Mucosa of descending colon (tissue), 3 donors: ENCODE results near the gene ABCB4. TPM values are rescaled to one million over a fixed set of nuclear protein-coding genes. Genes with fewer than 3 reads are reported as not detected.

Experiments
- ATAC-seq: fragments of 200-7000 bp; cut with Tn5 transposase; one replicate; pipeline ENCODE4 v1.9.1; 2020; ENCODE audit warnings: mild to moderate bottlenecking, moderate library complexity
- DNase-seq, 3 donors: peaks; one replicate each; pipeline ENCODE4 v3.0.0-alpha.2; 2020
- H3K36me3 ChIP-seq: fragments of 200-600 bp; one replicate; pipeline ENCODE4 v1.8.0; 2021; ENCODE audit warnings: low read depth, mild to moderate bottlenecking
- H3K4me1 ChIP-seq: fragments of 200-600 bp; one replicate; pipeline ENCODE4 v1.8.0; 2021; ENCODE audit warnings: low read depth, mild to moderate bottlenecking
- H3K4me3 ChIP-seq: fragments of 200-600 bp; one replicate; pipeline ENCODE4 v1.8.0; 2021; ENCODE audit warnings: mild to moderate bottlenecking
- H3K9me3 ChIP-seq: fragments of 200-600 bp; one replicate; pipeline ENCODE4 v1.8.0; 2021; ENCODE audit warnings: mild to moderate bottlenecking
- intact Hi-C, 2 donors: fragments of 100-400 bp; cut with DNase I in 1 of 2; cut with micrococcal nuclease in 1 of 2; formaldehyde crosslinking; loops; one replicate each; pipeline versions ENCODE4 v1.11.0 to v1.11.1; 2022; cut with DNase I, micrococcal nuclease
- total RNA-seq, 3 donors: library from RNA; stranded (reverse); fragmentation: NEBNext Ultra II Directional in 2 of 3; extraction: Animal tissue kit (Norgen Biotek cat#: 25700) in 2 of 3; gene quantifications; one replicate each; pipeline versions ENCODE4 v1.2.1 to v1.2.4, GENCODE V29; 2021 to 2023
- TF ChIP-seq, protein P1 (sequence below): fragments of 200-600 bp; IDR thresholded peaks from one replicate; pipeline ENCODE4 v1.8.0; 2022; ENCODE audit warnings: antibody characterized with exemption, mild to moderate bottlenecking
- donor health status: DM: no; HTN: no; CAD: no; lungs with moderate emphysema.
- donor health status: DM: no; HTN: no; CAD: no.
- donor health status: DM: no; HTN: yes; CAD: no.

The ABCB4 gene
- total RNA-seq, 3 donors from 2014 or later: 0.65 to 1.4 (median 1.2) TPM

- Histone ChIP-seq H3K36me3 (no peaks in the 10 kb centered on the region), H3K9me3 (no peaks in the 10 kb centered on the region), H3K4me3 (no peak overlapping the region), H3K4me1 (no peaks in the 10 kb centered on the region)
- ATAC-seq (peak; percentile 75), DNase-seq (peak in 1 of 3 donors; percentile 93)
- intact Hi-C loops: loop anchor here (1.0 to 5.0 kb wide), 2 partner anchors 105 kb away; no protein-coding TSS in a partner anchor
- TF ChIP-seq, protein P1, sequence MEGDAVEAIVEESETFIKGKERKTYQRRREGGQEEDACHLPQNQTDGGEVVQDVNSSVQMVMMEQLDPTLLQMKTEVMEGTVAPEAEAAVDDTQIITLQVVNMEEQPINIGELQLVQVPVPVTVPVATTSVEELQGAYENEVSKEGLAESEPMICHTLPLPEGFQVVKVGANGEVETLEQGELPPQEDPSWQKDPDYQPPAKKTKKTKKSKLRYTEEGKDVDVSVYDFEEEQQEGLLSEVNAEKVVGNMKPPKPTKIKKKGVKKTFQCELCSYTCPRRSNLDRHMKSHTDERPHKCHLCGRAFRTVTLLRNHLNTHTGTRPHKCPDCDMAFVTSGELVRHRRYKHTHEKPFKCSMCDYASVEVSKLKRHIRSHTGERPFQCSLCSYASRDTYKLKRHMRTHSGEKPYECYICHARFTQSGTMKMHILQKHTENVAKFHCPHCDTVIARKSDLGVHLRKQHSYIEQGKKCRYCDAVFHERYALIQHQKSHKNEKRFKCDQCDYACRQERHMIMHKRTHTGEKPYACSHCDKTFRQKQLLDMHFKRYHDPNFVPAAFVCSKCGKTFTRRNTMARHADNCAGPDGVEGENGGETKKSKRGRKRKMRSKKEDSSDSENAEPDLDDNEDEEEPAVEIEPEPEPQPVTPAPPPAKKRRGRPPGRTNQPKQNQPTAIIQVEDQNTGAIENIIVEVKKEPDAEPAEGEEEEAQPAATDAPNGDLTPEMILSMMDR: peak; percentile 17
Observed at GRCh38 chr7:87416682-87417587, 58.5 kb downstream of the ABCB4 start.

DNA sequence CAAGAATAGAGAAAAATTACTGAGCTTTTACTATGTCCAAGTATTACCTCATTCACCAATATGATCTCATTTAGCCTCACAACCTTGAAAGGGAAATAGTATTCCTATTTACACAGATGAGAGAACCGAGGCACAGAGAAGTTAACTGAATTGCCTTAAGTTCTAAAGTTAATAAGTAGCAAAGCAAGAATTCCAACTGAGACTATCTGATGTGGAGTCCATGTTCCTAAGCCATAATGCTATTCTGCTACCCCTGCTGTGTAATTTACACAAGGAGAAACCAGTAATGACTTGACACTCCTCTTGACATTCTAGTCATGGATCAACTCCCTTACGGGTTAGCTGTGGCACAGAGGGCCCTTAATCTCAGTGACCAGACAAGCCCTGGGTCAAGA is 60.7 kb downstream of the ABCB4 start:
- Histone ChIP-seq H3K4me3 (no peak overlapping the region), H3K36me3 (no peaks in the 10 kb centered on the region), H3K4me1 (no peaks in the 10 kb centered on the region), H3K9me3 (no peaks in the 10 kb centered on the region)
- ATAC-seq (no peak), DNase-seq (no peak)
- TF ChIP-seq, protein P1: no peak
- intact Hi-C loops: loop anchor here in 1 of 2 donors (5.0 kb wide), 1 partner anchor 102 kb away; no protein-coding TSS in a partner anchor

- Histone ChIP-seq H3K4me1 (no peaks in the 10 kb centered on the region), H3K9me3 (no peaks in the 10 kb centered on the region), H3K36me3 (no peaks in the 10 kb centered on the region), H3K4me3 (no peak overlapping the region)
- intact Hi-C loops: no loop called here
- TF ChIP-seq, protein P1: no peak
- ATAC-seq (peak; percentile 11), DNase-seq (peak in 1 of 3 donors; percentile 3)
Observed at GRCh38 chr7:87413951-87414793, 61.3 kb downstream of the ABCB4 start.

DNA sequence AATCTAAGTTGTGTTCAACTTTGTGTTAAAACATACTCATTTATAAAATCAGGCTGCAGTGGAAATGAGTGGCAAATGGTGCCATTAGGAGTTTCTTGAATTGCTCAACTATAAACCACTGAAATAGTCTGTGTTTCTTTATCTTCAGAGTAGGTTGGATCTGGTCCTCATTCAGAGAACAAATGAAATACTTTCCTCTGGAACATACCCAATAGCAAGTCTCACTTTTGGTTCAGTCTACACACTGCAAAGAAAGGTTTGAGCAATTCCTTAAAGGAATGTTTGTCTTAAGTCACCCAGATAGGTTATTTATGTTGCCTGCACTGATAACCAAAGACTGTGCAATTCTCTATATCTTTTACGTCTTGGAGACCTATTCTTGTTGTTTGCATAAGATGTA is 62.5 kb downstream of the ABCB4 start:
- Histone ChIP-seq H3K36me3 (no peaks in the 10 kb centered on the region), H3K4me1 (no peaks in the 10 kb centered on the region), H3K9me3 (no peaks in the 10 kb centered on the region), H3K4me3 (no peak overlapping the region)
- intact Hi-C loops: no loop called here
- TF ChIP-seq, protein P1: no peak
- DNase-seq: no peak
- no peak for ATAC-seq

DNA sequence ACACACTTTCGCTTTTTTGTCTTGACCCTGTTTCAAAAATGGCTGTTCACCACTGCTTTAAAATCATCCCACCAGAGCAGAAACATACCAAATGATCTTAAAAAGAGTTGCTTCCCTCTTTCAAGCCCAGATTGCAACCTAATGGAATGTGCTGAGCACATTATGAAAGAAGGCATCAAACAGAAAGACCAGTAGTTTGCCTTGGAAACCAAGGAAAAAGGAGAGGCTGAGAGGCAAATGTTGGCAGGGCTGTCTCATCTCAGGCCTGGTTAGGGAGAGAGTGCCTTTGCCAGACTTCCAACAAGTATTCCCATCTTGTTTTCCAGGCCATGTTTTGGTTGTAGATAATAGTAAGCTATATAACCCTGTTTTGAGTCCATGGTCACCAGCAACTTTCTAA is 64.3 kb downstream of the ABCB4 start:
- ATAC-seq (no peak), DNase-seq (no peak)
- Histone ChIP-seq H3K4me3 (no peak overlapping the region), H3K4me1 (no peaks in the 10 kb centered on the region), H3K9me3 (no peaks in the 10 kb centered on the region), H3K36me3 (no peaks in the 10 kb centered on the region)
- TF ChIP-seq, protein P1: no peak
- intact Hi-C loops: no loop called here
